NCI-H82 (cell line): ENCODE data around the gene DEFB110.

Experiments
- DNase-seq: peaks from one replicate; lab custom pipeline; 2025; lab: John Stamatoyannopoulos, UW

DEFB110 gene

DNA sequence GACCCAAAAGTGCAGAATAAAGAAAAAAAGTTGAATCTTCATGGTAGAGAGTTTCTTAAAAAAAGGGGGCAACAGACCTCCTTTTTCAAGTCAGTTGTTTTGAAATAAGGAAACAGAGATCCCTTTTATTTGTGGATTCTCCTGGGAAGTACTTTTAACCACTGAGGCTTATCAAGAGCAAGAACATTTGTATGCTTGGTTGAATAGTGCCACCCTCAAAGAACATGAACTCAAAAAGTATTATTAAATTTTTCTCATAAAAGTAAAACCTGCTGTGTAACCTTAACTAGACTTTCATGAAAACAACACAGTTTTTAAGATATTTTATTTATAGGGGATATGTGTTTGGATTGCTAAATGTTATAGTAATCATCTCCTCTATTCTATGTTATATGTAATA is at the start of gene DEFB110:
Gene DEFB110, minus strand, starts transcription at position 101 of the 400 bp plus-strand sequence. Its CDS starts 59 bp downstream, at position 42.
- no peak for DNase-seq

DNA sequence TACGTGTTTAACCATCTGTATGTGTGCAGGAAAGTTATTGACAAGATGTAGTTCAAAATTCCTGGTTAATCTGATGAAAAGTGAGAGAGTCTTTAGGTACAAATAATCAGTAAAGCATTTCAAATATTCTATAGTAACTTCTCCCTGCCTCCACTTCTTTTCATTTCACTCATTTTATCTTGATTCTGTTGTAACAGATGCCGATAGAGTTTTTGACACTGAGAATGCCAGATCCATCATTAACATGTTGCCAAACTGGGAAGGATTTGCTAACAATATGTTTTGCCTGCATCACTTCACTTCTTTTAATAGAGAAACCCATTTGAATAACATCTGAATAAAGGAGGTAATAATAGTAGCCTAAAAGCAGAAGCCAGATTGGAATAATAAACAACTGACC is 48.3 kb upstream of the DEFB110 start:
- DNase-seq = no peak

DNA sequence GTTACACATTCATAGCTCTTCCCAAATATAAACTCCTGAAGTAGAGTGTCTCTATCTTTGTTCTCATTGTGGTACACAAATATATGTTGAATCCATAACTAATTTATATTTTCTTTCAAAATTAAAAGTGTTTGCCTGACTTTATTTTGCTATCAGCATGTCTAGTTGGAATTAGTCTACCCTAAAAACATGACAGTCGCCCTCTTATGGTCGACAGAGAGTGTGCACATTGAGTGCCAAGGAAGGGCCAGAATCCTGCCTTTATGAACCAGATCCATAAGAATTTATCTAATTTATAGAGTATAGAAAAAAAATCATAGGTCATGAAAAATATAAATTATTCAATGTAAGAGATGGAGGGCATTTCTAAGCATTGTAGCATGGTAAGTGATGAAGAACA is 40.3 kb upstream of the DEFB110 start:
- peak; percentile 41 for DNase-seq

DNA sequence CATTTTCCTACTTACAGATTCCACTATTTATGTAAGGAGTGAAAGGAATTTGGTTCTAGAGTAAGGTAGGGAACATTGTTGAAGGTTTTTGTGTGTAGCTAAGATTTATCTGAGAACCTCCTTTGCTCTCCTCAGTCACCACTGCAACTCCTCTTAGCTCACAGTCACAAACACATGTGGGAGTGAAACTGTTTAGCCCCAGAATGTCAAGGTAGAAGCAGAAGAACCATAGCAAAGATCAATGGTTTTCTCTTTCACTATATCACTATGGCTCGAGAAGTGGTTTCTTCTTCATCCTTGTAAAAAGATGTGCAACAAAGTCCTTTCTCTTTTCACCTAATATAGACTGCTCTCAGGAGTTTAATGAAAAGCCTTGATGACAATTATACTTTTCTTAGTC is 34.4 kb upstream of the DEFB110 start:
- DNase-seq = no peak

DNA sequence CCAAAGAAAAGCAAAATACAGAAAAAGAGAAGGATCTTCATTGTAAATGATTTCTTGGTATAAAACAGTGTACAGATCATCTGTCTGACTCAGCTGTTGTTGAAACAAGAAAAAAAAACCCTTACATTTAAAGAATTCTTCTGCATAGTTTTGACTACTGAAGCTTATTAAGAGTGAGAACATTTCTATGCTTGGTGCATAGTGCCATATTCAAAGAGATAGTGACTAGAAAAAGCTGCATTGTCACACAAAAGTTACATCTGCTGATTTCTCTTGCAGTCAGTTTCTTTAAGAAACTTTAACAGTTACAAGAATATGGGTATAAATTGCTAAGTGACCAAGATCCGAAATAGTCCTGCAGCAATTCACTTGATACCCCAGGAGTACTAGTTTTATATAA is 28.0 kb upstream of the DEFB110 start, which contains the start of gene DEFB112:
Gene DEFB112, minus strand, starts transcription at position 101 of the 400 bp plus-strand sequence. Its CDS starts 60 bp downstream, at position 41.
- no peak for DNase-seq

DNA sequence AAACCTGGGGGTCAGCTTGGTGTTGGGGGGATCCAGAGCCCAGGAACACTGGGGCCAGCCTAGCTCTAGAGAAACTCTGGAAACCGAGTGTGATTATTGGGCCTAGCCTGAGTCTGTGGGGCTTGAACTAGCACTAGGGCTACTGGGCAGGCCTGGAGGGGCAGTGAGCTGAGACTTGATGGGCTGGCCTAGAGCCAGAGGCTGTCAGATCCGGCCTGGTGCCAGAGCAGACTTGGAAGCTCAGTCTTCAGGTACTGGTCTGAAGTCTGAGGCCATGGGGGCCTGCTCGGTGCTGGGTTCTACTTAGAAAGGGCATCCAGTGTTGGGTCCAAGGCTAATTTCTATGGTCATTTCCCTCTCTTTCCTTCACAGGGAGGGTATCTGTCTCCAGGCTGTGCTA is 25.2 kb upstream of the DEFB110 start:
- DNase-seq = no peak

DNA sequence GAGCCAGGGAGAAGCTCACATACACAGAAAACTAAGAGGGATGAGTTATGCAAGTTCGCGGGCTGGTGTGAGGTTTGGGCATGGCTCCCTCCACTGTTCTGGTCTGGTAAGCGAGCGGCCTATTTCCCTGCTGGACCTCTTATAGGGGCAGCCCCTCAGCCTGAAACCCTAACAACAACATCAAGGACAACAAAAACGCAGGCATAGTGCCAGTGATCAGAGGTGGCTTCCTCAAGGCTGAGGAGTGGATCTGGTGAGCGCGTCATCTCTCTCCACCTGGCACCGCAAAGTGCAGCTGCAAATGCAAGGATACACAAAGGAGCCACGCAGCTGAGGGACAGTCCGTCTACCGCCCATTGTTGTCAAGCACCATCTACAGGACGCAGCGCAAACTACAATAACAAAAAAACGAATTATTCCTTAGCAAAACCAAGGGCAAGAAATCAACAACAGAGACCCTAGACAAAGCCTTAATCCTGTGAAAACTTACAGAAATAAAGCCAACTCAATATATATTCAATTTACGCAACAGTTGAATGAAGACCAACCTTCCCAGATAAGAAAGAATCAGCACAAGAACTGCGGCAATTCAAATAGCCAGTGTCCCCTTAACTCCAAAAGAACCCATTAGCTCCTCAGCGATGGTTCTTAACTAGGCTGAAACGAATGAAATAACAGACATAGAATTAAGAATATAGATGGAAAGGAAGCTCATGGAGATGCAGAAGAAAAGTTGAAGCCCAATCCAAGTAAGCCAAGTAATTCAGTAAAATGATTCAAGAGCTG is 9.2 kb upstream of the DEFB110 start:
- DNase-seq = peak; percentile 80

DNA sequence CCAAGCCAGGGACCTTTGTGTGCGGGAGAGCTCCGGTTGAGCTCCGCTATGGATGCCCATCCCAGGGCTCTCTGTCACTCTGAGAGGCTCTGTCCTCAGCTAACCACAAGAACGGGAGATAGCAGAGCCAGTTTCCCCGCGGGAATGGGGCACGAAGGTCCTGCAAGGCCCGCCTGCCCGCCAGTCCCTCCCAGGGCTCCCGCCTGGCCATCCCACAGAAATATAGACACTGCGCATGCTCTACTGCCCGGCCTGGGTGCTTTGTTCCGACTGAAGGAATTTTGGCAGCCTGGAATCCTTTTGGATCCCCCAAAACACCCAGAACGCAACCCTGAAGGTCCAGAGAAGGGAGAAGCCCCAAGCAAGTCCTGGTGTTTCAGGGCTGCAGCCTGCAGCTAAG is 8.6 kb upstream of the DEFB110 start:
- no peak for DNase-seq

DNA sequence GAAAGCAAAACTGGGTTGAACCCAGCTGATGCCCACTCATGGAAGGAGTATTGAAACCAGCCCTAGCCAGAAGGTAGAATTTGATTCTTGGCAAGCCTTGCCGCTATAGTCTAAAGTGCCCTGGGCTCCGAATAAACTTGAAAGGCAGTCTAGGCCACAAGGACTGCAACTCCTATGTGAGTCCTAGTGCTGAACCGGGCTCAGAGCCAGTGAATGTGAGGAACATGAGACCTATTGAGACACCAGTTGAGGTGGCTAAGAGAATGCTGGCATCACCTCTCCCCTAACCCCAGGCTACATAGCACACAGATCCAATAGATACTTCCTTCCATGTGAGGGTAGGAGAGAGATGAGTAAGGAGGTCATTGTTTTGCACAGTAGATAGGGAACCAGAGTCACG is 3.5 kb upstream of the DEFB110 start:
- DNase-seq = no peak

DNA sequence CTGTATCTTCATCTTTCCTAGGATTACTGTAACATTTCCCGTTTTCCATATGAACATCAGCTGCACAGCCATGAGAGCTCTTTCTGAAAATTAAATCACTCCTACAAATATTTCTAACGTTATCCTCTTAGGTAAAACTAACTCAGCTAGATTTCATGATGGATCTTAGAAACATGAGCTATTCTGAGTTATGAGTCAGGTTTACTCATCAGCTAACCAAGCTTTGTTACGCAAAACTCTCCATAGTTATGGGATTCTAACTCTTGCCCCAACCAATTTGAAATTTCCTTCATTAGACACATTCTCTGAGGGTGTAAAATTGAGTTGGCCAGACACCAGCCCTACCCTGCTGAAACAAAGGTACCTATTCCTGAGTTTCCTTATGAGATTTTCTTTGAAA is 14.0 kb downstream of the DEFB110 start:
- no peak for DNase-seq

DNA sequence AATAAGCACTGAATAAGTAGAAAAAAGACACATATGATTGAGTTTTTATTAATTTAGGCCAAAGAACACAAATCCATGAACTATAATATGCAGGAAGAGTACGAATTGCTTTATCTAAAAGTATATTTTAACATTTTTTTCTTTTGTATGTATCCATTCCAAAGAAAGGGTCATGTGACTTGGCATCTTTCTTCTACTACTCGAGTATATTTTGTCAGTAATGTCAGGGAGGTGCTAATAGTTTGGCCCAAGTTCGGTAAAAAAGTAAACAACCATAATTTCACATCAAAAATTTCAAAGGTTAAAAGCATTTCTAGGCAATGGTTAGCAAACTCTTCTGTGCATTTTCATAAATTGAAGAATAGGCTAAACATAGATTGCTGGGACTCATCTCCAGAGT is 18.7 kb downstream of the DEFB110 start:
- no peak for DNase-seq

DNA sequence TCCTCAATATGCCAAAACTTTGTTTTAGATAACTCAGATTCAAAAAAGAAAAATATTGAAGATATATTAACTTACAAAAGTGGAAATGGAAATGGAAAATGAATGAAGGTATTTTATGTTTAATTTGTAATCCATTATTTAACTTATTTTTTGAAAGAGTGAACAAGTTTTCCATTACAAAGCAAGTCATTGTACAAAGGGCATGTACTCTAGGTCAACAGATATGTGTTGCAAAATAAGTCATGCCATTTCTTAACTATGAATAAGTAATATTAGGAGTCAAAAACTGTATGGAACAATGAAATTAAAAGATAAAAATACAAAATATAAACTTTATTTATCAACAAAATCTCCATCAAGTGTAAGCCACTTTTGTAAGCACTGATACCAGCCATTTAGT is 26.5 kb downstream of the DEFB110 start:
- no peak for DNase-seq

DNA sequence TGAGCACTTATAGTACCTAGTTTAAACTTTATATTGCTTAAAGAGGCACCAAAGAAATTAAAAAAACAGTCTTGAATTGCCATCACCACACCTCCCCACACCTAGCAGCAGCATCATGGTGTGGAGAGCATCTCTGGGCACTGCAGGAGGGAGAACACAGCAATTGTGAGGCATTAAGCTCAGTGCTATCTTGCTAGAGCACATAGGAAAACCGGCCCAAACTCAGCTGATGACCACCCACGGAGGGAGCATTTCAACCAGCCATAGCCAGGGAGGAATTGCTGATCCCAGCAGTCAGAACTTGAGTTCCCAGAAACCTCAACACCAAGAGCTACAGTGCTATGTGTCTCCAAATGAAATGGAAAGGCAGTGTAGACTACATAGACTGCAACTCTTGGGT is 32.9 kb downstream of the DEFB110 start:
- DNase-seq = no peak

DNA sequence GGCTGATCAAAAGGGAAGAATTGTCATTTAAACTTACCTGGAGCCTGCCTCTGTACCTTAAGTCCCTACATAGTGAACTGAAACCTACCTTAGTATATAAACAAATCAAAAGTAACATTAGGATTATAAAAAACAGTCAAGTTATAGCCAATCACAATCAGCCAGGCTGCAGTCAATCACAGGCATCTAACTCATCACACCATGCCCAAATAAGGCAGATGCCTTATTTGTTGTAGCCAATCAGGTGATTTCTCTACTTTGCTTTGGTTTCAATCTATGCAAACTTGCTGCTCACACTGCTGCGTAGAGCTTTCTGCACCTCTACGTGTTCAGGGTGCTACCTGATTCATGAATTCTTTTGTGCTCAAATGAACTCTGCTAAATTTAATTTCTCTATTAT is 34.0 kb downstream of the DEFB110 start:
- DNase-seq = no peak

DNA sequence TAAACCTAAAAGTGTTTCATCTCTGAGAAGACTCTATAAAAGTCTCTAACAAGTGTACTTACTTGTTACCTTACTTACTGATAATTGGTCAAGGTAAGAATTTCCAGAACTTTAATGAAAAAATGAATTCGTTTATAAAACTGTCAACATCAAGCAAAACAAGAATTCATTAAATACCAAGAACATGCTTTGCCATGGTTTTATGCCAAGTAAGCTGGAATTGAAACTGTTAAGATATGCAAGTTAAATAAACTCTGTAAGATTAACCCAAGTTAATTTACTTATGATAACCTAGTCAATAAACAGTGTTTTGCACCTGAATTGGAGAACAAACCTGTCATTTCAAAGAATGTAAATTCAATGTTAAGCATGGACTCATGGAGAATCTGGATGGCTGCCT is 35.2 kb downstream of the DEFB110 start:
- DNase-seq = no peak

DNA sequence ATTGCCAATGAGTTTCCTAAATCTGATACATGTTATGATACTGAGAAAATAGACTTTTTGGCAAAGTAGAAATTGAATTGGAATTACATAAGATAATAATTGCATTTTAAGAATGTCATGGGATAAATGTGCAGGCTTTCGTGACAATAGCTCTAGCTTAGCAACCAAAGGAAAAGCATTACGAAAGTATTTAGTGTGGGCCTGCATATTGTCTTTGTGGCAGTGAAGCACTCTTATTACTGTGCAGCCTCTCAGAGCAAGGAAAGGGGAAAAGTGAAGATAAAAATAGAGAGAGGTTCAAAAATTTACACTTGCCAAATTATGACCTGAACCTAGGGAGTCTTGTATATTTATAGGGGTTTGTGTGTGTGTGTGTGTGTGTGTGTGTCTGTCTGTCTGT is 39.7 kb downstream of the DEFB110 start:
- DNase-seq = no peak

DNA sequence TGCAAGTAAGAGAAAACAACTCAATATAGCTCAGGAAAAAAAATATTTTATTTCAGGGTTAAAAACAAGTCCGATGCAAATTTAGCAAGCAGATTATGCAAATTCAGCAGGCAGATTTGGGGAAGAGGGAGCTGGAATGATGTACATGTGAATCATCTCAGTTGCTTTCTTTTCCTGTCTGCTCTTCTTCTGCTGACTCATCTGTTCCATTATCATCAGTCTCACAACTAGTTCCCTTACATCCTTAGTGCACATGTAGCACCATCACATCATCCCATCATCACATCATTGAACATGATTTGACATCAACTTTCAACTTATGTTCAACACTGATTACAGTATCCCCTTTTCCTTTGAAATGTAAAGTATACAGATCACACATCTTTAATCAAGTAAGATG is 40.9 kb downstream of the DEFB110 start:
- no peak for DNase-seq

DNA sequence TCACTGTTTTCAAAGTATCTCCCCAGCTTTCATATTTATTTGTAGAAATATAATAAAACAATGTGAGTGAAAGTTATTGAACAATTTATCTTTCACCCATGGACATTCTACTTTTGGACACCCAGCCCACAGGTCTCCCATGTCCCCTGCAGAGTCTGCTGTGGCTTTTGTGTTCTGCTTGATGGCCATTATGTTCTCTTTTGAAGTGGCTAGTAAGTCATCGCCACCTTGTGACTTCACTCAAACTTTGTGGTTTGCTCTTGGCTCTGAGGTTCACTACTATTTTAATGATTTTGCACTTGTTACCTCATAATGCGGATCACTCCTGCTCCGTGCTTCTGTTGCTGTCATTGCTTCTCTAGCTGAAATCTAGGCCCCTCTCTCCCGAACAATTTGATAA is 42.2 kb downstream of the DEFB110 start:
- DNase-seq = no peak

DNA sequence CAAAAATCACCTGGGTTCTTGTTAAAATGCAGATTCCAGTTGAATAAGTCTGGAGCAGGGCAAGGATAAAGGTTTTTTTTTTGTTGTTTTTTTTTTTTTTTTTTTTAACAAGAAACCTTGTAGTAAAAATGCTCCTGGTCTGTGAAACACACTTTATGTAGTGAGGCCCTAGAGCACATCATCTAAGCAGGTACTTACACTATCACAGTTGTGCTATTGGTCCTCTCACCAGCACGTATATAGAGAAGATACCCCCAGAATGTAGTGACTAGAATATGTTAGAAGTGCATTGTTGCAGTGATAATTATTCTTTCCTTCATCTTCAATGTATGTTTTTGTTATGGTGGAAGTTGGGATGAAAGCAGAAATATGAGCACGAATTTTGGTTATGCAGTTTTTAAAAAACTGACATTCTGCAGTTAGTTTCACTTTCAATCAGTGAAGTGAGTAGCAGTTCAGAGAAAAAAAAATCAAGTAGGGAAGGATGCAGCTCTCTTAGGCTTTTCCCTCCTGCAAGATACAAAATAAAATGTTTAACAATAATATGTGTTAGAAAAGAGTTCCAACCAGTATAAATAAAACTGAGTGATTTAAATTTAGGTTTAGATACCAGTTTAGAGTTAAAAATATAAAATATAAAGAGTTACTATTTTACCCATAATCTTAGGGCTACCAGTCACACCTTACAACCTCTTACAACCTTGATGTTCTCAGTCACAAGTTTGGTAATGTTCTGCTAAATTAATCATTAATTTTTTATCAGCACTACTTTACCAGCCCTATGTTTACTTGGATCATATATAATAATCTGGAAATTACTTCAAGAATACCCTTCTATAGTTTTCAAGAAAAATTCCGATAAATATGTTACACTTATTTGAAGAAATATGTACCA is 43.2 kb downstream of the DEFB110 start:
- no peak for DNase-seq

DNA sequence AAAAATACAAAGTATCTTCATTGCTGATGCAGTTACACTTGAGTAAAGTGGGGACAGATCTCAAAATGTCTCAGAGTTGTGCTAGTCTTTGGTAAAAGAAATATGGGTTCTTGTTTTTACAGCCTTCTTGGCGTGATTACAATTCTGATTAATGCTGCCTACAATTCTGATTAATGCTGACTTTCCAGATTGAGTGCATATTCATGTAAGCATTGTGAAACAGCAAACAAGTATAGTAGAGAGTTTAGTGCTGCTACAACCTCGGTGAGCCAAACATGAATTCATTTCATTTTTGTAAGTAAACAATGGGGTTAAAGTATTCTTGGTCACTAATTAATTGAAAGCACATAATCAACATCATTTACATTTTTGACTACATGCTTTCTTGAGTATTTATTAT is 52.2 kb downstream of the DEFB110 start, which contains the start of gene DEFB113:
Gene DEFB113, minus strand, starts transcription at position 21 of the 400 bp plus-strand sequence. Its CDS starts 0 bp downstream, at position 21.
- DNase-seq = no peak
